NK-92 (cell line): ENCODE measurements around the gene SLC25A39.

ENCODE experiments used
- DNase-seq: peaks from one replicate; lab custom pipeline; 2025; ENCODE audit not compliant: unreplicated experiment; lab: John Stamatoyannopoulos, UW

SLC25A39 gene

GRCh38 chr17:44314869-44315661 is 9.6 kb downstream of the SLC25A39 start:
- DNase-seq, result no peak

- no peak for DNase-seq
Observed at GRCh38 chr17:44314524-44314868, 10.1 kb downstream of the SLC25A39 start.

- no peak for DNase-seq
Observed at GRCh38 chr17:44314031-44314430, 10.6 kb downstream of the SLC25A39 start.

- DNase-seq, result no peak
Observed at GRCh38 chr17:44312396-44313104, 12.1 kb downstream of the SLC25A39 start.

DNA sequence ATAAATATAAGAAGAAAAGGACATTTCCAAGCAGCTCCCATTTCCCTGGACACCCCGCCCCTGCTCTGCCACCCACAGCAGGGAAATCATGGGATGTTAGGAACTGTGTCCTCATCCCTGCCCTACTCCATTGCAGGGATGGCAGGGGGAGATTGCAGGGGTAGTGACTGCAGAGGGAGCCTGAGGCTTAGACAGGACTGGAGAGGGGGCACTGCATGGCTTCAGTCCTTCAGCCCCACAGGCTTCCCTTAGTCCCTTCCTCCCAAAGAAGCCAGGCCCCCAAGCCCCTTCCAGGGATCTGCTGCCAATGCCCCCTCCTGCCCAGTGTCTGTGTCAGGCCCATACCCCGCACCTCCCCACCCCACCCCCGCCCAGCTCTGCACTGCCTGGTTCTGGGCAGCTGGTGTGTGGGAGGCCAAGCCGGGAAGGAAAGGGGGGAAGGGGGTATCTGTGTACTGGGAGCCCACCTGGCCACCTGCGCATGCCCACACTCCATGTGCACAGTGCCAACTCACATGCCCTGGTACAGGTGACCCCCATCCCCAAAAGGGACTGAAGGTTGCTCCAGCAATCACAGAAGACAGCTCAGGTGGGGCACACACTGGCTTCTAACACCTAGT is 13.0 kb downstream of the SLC25A39 start:
- no peak for DNase-seq

DNA sequence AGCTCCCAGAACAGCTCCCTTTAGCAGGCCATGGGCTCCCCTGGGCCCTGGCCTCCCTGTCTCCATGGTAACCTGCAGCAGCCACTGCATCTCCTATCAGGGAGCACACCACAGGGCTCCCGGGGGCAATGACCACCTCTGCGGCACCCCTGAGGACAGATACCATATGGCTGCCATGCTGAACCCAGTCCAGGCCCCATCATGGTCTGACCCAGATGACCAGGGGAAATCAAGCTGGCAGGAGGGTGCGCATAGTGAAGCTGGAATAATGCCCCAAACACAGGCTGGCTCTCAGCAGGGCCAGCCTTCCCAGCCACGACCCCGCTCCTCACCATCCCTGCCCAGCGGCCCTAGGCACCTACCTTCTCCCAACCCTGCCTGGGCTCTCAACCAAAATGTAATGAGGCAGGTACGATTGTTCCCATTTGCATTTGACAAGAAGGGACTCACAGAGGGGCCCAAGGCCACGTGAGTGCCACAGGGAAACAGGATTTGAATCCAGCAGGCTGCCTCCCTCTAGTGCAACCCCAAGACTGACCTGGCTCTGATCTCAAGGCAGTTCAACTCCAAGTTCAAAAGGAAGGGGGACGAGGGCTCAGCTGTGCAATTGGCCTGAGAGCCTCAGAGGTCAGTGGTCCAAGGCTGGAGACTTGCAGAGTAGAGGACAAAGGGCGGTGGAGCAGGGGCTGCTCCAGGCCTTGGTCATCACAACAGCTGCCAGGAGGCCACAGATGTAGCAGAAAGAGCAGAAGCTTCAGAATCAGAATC is 13.8 kb downstream of the SLC25A39 start:
- no peak for DNase-seq

DNA sequence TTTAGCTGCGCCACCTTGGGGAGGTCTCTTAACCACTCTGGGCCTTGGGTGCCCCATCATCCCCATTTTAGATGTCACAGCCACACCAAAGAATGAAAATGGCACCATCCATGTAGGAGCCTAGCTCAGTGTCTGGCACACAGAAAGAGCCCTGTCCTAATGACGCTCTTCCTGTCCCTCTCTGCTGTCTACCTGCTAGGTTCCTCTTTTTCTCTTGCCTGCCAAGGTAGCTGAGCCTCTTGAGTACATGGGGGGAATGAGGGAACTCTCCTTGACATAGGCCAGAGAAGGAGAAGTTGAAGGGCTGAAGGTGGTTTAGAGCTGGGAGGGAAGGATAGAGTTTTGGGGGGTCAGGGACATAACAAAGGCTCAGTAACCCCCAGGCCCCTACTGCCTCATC is 14.4 kb downstream of the SLC25A39 start:
- DNase-seq, result no peak

DNA sequence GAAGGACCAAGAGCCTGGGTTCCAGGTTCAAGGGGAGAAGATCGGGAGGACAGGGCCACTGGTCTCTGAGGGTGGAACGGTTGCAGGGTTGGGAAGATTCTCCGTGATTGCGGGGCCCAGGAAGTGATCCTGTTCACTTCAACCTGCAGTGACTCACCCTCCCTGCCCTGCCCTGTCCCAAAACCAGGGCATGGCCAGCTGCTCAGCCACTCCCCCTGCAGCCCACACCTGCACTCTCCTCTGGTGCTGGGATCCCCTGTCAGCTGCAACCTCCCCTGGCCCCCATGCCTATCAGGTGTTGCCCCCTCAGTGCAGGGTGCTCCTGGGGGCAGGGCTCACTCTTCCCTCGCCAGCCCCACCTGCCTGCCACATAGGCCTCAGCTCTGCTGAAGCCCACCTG is 15.2 kb downstream of the SLC25A39 start:
- no peak for DNase-seq

GRCh38 chr17:44308865-44309264 is 15.8 kb downstream of the SLC25A39 start:
- no peak for DNase-seq

DNA sequence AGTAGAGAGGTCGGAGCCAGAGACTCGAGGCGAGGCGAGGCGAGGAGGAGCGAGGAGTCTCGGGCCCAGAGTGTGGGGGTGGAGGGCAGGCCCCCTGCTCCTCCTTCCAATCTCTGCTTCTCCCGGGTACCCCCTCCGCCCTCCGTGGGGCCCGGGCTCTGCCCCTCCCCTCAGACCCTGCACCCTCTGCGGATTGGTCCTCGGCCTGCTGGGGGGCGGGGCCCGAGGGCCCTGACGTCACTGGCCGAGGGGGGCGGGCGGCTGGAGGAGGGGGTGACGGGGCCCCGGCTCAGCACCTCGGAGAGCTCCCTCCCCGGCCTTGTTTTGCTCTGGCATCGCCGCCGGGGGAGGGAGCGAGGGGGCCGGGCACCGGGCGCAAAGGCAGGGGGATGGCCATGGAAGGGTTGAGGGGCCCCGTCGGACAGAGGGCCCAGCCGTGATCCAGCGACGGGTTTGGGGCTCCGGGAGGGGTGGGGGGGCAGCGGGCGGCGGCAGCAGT is 16.3 kb downstream of the SLC25A39 start, which contains the start of gene RUNDC3A:
Gene RUNDC3A, plus strand, starts transcription at position 282 of the 499 bp plus-strand sequence. CDS start 232 bp downstream, outside the sequence.
- DNase-seq, result no peak

GRCh38 chr17:44307387-44308186 is 17.0 kb downstream of the SLC25A39 start:
- DNase-seq, result no peak

DNA sequence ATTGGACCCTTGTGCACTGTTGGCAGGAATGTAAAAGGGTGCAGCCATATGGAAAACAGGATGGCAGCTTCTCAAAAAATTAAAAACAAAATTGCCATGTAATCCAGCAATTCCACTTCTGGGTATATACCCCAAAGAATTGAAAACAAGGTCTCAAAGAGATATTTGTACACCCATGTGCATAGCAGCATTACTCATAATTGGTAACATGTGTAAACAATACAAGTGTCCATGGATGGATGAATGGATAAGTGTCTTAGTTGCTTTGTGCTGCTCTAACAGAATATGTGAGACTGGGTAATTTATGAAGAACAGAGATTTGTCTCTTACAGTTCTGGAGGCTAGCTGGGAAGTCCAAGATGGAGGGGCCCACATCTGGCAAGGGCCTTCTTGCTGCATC is 20.0 kb downstream of the SLC25A39 start:
- no peak for DNase-seq

GRCh38 chr17:44297975-44298374 is 26.6 kb downstream of the SLC25A39 start:
- DNase-seq, result no peak

DNA sequence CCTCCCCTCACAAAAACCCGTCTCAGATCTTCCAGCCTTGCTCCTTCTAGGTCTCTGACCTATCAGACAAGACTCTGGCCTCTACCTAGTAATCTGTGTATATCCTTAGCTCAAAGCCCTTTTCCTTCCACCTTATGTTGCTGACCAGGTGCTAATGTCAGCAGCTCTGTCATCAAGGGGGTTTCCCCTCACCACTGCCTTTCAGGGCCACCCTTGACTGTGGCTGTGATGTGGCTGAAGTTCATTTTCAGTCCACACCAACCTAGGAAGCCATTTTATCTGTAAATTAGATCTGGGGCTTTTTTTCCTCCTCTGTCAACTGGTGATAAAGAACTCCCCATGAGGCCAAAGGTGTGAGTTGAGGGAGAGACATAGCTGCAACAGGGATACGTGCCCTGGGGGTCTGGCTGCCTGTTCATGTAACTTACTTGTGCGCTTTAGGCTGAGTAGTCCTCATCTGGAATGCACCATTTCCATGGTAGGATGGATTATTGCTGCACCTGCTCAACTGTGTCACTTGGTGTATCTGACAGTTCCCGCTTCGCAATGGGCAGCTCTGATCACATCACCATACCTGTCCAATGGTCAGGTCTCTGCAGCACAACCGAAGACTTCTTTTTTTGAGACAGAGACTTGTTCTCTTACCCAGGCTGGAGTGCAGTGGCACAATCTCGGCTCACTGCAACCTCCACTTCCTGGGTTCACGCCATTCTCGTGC is 31.0 kb downstream of the SLC25A39 start:
- DNase-seq, result no peak

GRCh38 chr17:44287651-44288050 is 37.0 kb downstream of the SLC25A39 start:
- DNase-seq, result no peak

DNA sequence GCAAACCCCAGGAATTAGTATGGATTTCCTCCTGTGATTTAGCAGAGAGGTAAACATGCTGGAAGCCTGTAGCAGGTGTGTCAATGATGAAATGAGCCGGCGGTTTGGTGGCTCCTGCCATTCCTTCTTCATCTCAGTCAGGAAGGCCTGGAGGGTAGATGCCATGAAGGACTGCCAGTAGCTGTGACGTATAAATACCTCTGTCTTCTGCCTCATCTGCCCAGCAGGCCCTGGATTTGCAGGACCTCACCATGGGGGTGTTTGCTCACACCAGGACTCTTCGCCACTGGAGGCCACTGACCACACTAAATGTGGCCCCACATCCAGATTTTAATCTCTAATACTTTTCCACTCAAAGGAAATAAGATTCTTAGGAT is 40.6 kb downstream of the SLC25A39 start:
- no peak for DNase-seq

DNA sequence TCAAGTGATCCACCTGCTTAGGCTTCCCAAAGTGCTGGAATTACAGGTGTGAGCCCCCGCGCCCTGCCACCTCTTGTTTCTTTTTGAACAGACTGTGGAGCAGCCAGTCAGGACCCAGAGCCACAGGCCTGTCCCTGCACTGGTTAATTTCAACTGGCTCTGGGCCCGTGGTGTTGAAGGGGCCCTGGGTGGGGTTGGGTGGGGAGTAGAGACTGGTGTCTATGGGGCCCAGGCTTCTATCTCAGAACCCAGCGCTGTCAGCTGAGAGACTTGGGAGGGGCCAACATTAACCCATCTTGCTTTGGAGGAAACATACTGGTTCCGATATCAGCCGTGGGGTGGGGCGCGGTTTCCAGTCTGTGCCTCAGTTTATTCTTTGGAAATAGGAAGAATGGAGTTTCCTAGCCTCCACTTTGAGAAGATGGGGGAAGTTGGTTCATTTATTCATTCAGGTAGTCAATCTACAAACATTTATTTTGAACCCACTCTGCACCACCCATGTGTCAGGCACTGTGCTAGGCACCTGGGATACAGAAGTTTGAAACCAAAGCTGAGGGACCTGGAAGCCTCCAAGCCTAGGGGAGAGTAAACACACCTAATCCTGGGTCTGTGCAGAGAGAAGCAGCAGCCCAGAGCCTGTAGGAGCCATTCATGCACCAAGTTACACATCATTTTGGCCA is 41.1 kb downstream of the SLC25A39 start:
- DNase-seq, result no peak

DNA sequence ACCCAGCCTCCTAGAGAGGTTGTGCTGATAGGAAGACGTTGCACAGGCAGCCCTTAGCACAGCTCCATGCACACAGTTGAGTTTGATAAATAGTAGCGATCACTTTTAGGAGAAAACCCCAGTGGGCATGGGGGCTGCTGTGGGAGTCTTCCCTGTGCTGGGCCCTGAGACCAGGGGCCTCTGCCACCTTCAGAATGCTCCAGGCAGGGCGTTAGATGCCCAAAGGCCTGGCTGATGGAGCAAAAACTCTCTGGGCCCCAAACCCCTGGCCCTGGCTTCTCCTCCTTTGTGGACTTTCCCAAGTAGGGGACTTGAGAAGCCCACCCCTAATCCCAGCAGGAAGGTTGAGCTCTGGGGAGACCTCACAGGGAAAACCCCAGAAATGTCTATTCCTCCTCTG is 42.4 kb downstream of the SLC25A39 start:
- no peak for DNase-seq

DNA sequence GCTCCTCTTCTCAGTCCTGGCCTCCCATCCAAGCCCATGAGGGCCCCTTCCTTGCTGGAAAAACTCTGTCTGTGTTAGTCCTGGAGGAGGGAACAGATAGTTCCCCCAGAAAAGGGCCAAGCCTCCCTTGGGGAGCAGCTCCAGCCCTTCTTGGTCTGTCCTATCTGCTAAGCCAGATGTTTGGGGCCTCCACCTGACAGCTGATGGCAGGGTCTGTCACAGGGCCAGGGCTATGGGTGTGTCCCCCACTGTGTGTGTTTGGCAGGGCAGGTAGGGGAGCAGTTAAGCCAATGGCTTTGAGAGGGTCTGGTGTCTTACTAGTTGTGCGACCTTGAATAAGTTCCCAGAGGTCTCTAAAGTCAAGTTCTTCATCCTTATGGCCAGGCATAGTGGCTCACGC is 43.1 kb downstream of the SLC25A39 start:
- DNase-seq, result no peak
